GF-D8 (cell line): ENCODE data around the gene MED17.

Experiments used
- DNase-seq: peaks from one replicate; lab custom pipeline; 2025; lab: John Stamatoyannopoulos, UW

The MED17 gene

DNA sequence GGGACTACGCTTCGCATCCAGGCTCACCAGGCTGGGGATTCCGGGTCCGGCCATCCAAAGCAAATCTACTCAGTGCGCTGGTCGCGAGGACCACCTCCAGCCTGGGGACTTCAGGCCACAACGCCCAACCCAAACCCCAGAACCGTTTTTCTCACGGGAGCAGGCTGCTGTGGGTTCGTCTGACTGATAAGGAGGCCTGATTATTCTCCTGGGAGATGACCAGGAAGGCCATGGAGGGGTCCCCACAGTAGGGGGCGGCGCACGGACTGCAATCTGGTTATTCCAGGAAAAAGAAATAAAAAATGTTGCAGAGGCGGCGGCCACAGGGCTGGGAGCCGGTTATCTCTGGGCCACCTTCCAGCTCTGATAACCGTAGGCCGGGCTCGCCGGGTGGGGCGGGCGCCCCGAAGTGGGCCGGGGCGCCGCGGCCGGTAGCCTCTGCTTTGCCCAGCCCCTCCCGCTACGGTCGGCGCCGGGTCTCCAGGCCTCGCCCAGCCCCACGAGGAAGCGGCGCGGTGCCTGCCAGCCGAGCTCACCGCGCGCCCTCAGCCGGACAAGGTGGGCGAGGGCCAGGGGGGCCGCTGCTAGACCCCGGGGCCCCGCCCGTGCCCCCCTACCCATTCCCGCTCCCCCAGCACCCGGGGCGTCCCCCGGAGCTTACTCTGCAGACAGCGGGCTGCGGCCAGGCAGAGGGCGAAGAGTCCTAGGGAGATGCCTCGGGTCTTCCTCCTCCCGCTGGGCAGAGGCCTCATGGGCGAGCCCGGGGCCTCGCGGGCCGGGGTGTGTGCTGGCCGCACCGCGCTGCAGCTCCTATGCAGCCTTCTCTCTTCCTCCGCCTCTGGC lies 65.9 kb downstream of the MED17 start:
- DNase-seq, result no peak

DNA sequence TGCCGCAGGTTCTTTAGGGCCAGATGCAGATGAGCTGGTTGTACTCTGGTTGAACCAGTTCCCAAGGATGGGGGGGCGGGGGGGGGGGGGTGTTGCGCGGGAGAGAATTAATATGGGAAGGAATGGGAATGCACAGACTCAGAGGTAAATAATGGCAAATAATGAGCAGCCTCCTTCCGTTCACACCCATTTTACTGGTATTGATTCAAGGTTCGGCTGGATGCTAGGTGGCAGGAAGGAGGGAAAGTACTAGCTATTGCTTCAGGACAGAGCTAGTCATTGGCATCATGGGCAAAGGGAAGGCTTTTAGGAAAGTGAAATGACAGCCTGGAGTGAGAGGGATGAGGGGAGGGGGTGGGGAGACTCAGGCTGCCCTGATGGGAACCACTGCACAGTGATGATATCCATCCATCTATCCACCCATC lies 66.5 kb downstream of the MED17 start, which contains the start of gene VSTM5:
Gene VSTM5 (minus strand): TSS at position 25 of the 425 bp plus-strand sequence. CDS start 116 bp downstream, outside the sequence.
- no peak for DNase-seq

DNA sequence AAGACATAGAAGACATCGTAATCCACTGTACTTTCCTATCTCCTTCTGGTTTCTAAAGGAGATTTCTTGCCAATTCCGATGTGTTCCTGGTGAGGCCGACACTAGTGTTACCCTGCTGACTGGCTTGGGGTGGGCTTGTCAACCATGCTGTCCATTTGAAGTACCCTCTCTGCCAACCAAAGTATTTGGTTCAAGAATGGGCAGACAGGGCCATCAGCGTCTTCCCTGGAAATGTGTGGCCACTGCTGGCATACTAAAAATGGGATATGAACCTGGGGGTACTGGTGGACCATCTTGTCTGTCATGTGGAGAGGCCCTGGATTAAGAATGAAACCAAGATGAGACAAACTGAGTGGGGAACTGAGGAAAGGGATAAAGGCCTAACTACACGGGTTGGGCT lies 68.2 kb downstream of the MED17 start:
- no peak for DNase-seq

DNA sequence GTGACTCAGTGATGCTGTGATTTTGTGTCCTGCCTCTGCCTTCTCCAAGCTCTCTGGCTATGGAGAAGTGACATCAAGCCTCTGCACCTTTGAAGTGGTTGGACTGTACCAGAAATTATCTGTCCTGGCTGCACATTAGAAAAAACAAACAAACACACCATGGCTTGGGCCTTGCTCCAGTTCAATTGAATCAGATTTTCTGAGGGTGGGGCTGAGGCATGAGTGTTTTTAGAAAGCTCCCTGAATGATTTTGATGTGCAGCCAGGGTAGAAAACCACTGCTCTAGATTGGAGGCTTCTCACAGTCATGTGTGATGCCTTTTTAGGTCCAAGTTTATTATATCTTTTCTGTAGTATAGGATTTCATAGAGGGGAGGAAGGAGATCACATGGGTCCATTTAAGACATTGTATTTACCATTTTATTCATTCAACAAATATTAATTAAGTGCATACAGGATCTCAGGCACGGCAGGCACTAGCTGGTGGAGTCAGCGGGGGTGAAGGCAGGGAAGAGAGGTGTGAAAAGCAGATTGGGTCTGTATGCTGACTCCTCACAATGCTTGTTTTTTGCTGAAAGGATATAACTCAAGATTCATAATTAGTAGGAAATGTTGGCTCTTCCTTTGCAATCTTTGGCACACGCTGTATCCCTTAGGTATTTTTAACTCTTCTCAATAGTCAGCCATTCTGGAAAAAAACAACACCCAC lies 73.5 kb downstream of the MED17 start:
- DNase-seq, result no peak

DNA sequence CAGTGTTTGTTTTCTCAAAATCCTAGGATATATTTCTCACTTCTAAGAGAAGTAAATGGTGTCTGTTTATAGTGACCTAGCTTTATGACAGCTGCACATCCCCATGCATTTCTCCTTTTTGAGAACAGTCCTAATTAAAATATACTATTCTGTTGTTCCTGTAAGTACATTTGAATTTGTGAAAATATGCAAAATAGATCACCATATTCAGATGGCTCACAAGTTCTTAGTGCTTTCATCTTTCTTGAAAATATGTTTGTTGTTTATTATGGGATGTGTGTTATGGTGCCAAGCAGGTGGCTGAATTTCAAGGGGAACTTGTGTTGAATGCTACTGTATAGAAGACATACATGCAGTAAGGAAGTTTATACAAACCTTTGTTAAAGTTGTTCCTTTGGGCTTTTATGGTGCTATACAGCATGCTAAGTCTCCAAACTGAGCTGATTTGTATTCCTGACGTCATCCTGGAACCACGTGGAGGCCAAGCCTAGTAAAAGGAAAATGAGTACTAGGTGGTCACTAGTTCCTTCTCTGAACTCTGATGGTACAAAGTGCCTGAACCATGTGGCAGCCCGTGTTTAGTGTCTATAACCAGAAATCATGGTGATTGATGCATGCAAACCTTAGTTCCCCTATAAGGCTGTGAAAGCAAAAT lies 74.2 kb downstream of the MED17 start:
- DNase-seq, result no peak

DNA sequence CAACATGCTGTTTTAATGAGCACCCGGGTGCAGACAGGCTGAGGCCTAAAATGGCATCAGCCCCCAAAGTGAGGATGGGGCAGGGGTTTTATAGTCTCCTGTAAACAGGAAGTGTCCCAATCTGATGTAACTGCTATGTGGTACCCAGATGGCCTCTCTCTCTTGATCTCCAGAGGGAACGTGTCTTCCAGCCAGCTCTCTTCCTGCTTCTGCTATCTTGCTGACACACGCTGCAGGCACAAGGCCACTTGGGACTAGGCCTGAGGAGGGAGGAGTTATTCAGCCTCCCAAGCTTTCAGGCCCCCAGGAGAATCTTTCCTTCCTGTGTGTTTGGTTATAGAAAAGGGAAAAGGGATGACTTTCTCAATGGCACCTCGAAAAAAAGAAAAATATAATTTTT lies 77.7 kb downstream of the MED17 start:
- no peak for DNase-seq
